Myocyte (in vitro differentiated cells): ENCODE measurements around the gene VSIG10L2. TPM values are rescaled to one million over a fixed set of nuclear protein-coding genes. Genes with fewer than 3 reads are reported as not detected.
"Not testable (repeated sequence)": the region's sequence is repeated elsewhere in the genome, so short reads cannot be mapped to it uniquely, and the experiment has no call there.

Experiments
- DNase-seq: peaks from one replicate; pipeline ENCODE4 v3.0.0-alpha.2; 2012; ENCODE audit warnings: low read depth
- total RNA-seq: library from RNA; depleted of rRNA; stranded (reverse); fragments of >200 nt; gene quantifications from 2 replicates; pipeline ENCODE4 v1.2.3, GENCODE V29; 2014

VSIG10L2 gene
- total RNA-seq, 1 donor from 2014 or later: not detected

DNA sequence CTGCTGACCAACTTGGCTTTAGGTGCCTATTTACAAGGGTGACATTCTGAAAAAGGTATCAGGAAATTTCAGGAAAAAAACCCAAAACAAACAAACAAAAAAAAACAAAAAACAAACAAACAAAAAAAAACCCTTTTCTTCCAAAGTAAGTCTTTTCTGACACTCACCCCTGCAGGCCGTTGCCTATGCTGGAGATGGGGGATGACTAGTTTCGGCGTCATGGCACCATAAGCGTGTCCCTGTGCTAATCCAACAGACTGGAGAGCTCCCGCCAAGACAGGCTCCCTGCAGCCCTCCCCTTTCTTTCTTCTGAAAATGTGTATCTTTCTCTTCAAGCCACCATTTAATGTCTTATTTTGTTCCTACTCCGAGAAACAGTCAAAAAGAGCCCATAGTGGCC, 13.7 kb downstream of the VSIG10L2 start:
- DNase-seq: no peak

DNA sequence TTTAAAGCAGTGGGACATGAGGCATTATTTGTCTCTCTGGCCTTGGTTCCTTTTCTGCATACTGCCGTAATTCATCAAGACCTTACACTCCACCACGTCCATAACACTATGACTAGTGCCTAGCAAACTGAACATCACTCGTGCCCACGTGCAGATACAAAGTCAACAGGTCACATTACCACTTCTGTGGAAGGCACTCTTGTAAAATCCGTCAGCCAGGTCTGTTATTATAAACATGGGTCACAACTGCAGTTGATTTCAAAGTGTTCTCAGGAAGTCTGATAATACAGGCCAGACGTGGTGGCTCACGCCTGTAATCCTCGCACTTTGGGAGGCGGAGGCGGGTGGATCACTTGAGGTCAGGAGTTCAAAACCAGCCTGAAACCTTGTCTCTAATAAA, 14.1 kb downstream of the VSIG10L2 start:
- no peak for DNase-seq

DNA sequence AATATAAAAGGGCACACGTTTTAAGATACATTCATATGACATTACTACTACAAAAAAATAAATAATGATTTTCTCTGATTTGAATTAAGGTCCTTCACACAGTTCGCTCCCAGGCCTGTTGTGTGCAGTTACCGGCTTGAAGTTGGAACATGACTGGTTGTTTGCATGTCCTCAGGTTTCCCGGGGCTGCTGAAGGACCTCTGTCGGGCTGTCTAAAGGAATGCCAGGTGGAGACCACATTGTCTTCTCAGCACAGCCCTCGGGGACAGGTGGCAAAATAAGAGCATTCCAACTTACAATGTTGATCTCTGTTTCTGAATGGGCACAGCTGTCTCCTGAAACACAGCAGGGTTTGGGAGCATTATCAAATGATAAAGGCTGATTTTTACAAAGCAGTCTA, 14.9 kb downstream of the VSIG10L2 start:
- peak; percentile 56 for DNase-seq

DNA sequence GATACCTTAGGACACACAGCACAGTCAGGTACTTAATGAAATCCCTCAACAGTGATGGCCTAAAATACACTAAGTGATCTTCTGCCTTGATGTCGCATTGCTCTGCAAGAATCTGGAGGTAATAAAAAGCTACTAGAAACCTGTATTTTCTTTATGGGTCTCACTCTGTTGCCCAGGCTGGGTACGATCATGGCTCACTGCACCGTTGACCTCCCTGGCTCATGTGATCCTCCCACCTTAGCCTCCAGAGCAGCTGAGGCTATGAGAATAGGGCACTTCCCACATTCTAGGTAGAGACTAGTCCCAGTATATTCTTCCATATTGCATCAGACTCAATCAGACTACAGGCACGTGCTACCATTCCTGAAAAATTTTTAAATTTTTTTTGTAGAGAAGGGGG, 21.7 kb downstream of the VSIG10L2 start:
- no peak for DNase-seq

DNA sequence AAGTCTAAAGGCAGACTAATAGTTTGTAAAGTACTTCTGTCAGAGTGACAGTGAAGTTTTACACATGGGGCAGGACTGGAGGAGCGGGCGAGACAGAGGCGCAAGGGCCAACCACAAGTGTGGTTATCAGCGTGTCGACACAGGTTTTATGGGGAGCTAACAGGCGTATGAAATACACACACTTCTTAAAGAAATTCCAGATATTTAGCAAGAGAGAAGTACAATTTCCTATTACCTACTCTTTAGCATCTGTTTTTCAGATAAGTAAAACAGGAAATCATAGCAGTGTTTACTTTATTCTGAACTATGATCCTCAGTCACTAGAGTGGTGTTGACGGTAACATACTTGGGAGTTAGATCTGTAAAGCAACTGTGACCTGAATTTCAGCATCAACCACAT, 22.5 kb downstream of the VSIG10L2 start:
- DNase-seq: no peak

DNA sequence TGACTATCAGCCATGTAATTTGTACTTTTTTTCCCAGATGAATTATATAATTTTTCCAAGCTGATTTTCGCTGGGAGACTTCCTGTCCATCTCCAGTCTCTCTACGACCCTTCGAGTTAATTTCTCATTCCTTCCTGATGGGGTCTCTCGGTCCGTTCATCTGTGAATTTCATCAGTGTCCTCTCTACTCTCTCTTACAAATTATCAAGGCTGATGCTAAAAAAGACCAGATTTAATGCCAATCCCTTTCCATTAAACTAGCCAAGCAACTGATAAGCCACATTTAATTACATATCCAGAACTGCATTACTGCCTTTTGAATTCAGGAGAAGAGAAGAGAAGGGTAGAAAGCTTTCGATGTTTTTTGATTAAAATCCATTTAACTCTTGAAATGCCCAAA, 25.8 kb downstream of the VSIG10L2 start:
- DNase-seq: no peak

DNA sequence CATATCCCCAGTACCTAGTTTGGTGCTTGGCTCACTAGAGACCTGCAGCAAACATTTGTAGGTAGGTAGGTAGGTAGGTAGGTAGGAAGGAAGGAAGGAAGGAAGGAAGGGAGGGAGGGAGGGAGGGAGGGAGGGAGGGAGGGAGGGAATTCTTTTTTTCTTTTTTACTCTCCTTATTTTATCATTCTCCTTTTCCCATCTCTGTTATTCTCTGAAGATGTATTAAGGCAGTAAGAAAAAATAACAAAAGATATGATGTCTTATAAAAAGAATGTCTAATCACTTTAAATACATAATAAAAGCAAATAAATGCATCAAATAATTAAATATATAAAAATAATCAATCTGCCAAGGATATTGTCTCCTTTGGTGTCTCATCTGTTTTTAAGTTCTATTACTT, 28.4 kb downstream of the VSIG10L2 start:
- DNase-seq: no peak

DNA sequence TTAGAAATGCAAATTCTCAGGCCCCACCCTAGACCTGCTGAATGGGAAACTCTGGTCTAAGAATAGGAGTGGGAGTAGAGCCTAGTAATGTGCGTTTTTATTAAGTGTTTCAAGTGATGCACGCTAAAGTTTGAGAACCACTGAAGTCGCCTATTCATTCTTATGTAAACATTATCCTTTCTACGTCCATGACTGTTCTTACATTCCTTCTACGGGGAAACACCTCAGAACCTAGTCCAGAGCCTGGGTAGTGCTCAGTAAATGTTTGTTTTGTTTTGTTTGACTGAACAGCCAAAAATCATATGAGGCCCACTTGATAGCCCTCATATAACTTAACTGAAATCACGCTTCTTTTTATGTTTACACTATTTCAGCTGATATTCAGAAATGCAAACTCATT, 29.8 kb downstream of the VSIG10L2 start:
- no peak for DNase-seq

DNA sequence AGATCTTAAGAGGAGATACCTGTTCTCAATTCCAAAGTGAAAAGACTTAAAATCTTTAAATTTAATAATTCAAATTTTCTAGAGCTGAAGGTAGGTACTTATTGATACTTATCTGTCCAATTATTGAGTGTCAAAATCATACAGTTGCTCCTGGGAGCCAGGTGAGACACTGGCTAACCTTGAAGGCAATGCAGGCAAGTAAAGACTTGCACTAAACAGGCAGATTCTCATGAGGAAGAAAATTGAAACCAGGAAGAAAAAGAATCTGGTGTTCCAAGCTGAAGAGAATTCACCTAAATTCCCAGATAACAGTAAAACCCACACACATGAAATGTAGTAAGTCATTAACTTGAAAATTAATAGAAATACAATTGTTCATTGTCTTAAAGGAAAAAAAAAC, 30.3 kb downstream of the VSIG10L2 start:
- DNase-seq: no peak

DNA sequence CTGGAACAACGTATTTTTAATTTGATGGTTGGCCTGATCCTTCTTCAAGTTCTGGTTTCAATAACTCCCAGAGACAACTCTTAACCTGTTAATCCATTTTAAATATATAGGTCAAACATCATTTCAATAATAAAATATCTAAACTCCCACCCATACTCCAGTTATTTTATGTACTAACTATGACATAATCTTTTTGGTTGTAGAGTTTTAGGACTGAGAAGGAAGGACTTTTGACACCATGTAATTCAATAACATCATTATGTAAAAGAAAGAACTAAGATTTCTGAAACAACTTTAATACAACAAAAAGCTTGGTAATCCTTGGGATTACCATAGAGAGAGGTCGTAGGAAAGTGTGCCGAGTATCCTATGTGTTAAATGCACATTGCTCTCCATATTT, 31.5 kb downstream of the VSIG10L2 start:
- DNase-seq: no peak

DNA sequence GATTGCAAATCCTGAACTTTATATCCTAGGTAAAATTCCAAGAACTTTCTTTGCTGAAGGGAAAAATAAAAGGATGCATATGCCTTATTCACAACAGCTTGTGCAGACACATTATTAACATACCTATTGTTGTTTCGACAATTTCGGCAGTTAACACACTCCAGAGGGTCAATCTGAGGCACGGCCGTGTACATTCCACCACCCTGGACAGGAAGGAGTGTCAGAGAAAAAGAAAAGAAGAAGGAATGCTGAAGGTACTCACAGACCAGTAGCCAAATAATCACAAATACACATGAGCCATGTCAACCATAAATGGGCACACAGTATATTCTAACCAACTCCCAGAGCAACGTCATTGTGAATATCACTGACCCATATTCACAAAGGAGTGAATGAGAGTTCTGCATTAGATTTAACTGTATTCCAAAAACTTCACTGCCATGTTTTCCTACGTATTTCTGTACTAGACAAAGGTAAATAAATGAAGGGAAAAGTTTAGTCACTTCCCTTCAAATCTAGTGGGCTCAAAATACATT, 32.4 kb downstream of the VSIG10L2 start:
- DNase-seq: no peak

DNA sequence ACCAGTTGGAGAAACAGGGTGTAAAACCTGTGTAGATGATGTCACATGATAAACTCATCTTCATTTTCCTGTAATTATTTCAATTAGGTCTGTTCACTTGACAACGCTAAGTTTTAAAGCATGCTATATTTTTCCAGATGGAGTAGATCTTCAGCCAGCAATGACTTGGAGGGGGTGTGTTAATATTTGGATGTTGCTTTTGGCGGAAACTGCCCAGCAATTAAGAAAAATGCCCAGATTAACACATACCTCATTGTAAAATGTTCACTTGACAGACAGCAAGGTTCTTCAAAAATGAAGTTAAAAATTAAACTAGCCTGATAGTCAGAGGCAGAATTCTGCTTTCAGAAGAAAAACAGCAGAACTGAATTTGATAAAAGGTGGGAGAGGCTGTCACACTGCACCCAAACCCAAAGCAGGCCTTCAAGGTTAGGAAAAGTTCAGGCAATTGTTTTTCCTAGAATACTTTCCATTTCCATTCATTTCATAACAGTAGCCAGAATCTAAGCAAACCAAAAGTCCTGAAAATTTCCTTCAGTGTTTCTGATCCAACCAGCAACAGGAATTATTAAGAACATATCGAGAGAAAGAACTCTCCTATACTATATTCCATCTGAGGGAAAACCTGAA, 33.0 kb downstream of the VSIG10L2 start:
- DNase-seq: no peak

DNA sequence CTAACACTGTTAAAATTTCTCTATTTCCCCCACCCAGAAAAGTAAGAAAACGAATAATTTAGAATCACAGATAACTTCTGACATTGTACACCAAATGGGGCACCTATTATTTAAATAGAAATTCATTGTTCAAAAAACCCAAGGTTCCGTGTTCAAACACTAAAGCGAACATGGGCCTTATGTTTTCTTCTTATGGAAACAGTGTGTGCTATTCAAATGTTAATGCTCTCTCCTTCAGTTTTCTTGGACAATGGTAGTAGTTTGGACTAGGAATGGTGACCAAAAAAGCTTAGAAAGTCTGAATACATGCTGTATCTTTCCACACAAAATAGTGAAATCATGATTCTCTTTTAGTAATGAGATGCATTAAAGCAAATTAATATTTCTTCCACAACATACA, 33.7 kb downstream of the VSIG10L2 start:
- DNase-seq: no peak

DNA sequence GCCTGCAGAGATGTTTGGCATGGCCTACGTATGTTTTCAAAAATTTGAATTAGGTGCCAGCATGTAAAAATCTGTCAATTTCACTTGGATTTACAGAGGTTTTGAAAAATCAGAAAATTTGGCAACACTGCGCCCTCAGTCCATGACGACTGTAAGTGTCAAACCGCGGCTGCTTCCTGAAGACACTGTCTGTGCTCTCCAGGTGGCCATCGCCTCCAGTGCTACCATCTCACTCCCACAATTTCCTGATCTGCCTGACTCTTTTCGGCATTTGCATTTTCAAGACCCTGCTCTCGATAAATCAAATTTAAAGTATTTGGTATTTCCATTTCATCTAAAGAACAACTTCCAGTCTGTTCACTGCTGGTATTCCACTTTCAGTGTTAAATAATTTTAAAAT, 34.6 kb downstream of the VSIG10L2 start:
- no peak for DNase-seq

DNA sequence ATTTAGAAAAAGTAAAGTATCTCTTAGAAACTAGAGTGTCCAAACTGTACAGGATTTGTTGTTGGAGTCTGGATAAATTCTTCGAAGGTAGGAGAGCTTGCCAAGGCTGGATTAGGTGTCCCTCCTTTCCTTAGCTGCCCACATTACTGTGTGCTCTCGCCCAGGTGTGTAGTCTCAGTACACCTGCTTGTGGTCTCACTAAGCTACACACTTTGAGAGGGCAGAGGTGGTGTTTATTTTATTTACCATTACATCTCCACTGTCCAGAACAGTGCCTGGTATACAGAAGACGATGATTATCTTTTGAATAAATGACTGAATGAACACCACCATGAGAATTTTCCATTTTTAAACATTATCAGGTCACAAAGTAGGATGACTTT, 36.5 kb downstream of the VSIG10L2 start:
- DNase-seq: no peak

DNA sequence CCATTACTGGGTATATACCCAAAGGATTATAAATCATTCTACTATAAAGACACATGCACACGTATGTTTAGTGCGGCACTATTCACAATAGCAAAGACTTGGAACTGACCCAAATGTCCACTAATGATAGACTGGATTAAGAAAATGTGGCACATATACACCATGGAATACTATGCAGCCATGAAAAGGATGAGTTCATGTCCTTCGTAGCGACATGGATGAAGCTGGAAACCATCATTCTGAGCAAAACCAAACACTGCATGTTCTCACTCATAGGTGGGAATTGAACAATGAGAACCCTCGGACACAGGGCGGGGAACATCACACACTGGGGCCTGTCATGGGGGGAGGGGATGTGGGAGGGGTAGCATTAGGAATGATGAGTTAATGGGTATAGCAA, 40.1 kb downstream of the VSIG10L2 start:
- not testable (repeated sequence) for DNase-seq

DNA sequence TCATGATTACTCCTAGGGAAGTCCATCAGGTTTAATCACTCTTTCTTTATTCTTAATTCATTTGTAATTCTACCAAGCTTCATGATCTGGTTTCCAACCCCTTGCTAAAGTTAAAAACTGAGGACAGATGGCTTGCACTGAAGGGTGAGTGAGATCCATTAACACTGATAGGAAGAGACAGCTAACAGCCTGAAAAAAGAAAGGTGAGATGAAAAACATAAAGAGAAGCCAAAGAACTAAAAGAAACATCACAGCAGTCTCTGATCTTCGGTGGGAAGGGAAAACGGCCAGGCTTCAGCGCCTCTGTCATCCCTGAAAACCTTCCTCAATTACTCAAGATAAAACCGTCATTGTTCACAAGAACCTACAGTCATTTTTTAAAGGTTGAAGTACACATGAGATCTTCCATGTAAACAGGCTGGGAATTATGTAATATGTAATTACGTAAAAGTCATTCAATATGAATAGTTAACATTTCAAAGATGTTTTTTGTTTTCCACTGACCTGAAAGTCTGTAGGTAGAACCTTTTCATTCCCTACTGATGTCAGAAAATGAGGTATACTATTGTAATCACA, 41.3 kb downstream of the VSIG10L2 start:
- no peak for DNase-seq

DNA sequence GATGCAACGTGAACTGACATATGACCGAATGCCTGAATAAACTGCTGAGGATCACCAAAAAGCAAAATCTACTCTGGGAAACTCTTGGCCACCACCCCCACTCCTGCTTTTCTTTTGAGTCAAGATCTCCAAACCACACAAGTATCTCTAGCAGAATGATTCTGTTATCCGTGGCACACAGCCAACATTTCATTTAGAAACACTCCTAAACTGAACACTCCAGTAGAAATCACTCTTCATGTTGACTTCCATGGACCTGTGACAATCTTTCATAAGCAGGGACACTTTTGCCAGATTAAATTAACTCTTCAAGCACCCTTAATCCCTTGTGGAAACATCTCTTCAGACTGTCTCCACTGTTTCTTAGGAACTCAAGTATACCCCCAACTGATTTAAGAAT, 44.4 kb downstream of the VSIG10L2 start:
- DNase-seq: peak; percentile 86

DNA sequence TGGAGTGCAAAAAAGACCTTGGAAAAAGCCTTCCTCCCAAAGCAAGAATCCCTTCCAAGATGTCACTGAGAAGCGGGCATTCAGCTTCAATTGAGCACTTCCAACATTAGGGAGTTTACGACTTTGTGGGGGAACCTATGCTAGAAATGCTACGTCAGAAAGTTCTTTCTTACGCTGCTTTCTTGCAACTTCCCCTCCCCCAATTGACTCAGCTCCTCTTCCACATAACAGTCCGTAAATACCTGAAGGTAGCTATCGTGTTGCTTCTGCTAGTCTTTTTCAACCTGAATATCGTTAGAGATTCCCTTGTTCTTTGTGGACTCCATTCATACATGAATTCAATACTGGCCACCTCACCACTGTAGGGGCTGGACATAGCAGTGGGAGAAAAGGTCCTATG, 47.0 kb downstream of the VSIG10L2 start:
- no peak for DNase-seq

DNA sequence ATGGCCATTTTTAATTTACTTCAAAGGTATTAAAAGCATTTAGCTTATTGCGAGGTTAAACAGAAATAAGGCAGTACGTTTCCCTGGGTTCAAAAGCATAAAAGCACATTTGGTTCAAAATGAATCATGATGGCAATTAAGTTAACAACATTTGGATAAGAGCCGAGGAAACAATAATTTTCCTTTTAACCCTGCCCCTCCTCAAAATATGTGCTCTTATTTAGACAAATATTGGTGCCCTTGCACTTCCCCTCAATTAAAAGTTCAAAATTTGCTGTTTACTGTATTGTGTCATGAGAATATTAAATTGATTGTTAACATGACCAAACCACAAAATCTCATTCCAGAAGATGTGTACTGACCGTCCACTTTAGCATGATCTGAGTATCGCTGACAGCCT, 48.7 kb downstream of the VSIG10L2 start:
- DNase-seq: no peak

DNA sequence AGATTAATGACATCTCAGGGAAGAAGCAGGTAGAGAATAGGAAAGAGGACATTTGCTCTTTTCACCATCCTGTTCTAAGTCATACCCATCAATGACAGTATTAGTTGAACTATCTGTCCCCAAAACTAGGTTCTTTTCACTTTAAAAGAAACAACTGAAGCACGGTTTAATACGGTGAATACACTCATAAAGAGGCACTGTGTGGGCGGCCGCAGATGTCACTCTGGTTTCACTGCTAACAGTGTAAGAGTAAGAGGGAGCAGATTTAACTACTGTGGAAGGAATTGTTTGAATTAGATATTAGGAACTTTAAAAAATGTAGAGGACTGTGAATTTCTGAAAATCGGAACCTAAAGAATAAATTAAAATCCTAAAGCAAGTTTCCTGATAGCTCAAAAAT, 49.5 kb downstream of the VSIG10L2 start:
- peak; percentile 29 for DNase-seq

DNA sequence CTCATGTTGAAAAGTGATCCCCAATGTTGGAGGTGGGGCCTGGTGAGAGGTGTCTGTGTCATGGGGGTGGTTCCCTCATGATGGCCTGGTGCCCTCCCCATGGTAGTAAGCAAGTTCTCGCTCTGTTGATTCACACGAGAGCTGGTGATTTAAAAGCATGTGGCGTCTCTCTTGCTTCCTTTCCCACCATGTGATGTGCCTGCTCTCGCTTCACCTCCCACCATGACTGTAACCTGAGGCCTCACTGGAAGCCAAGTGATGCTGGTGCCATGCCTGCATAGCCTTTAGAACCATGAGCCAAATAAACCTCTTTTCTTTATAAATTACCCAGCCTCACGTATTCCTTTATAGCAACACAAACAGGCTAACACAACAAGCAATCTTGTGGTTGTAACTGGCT, 52.4 kb downstream of the VSIG10L2 start:
- no peak for DNase-seq

DNA sequence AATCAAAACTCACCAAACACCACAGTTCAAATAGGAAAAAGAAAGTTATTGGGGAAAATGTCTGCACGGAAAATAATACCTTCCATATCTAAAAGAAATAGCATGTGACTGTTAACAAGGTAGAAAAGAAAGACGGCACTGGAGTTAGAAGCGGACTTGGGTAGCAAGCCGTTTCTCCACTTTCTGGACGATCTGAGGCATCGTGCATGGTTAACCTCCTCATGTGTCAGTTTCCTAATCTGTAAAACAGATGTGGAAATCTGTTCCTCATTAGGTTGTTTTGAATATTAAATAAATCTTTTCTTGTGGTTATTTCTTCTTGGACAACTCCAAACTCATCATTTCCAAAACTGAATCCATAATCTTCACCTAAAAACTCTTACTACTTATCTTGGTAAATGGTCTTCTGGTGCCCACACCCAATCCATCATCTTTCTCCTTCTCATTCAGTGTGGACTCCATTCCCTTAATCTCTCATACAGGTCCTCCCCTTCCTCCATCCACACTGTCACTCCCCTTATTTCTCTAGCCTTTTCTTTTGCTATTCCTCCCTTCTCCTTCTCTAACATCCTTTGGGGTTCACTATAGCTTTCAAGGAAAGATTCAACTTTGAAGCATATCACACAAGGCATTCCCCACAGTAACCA, 53.5 kb downstream of the VSIG10L2 start:
- no peak for DNase-seq
